ENCODE results near the gene KDM1B. TPM values are rescaled to one million over a fixed set of nuclear protein-coding genes. Genes with fewer than 3 reads are reported as not detected.

The KDM1B gene
- total and polyA plus RNA-seq, 2 of the 8 experiments (the other 6 are each of a cell fraction or from before 2014, with no cell fraction given) = 3.7 to 7.5 TPM

DNA sequence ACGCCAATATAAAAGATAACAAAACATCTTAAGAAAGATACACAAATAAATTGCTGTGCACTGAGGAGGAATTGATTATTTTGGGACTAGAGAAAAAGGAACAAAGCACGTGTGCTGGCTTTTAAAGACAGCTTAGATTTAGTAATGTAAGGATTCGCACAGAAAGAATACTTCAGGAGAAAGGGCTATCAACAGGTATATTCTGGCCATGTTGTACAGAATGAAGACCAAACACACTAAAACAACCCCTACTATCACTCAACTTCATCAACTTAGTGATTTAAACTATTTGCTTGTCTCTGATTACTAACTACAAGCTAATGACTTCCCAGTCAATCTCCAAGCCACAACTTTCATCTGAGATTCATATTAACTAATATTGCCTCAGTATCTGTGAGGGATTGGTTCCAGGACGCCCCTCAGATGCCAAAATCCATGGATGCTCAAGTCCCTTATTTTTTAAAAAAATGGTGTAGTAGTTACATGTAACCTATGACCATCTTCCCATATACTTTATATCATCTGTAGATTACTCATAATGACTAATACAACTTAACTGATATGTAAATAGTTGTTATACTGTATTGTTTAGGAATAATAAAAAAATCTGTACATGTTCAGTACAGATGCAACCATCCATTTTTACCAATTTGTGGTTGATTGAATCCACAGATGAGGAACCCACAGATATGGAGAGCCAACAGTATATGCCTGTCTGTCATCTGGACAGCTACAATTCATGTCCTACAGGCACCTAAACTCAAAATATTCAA, 104.6 kb downstream of the KDM1B start (continued):
- TF ChIP-seq SRF (IDR thresholded peaks at IDR 0.05; ENCODE audit: low read depth, low read length) = no peak
